ENCODE data around the gene ZNF652.

The ZNF652 gene

GRCh38 chr17:49359990-49360795, 1.9 kb downstream of the ZNF652 start:
- peak; percentile 21 to 42 for DNase-seq
- no peak for TF ChIP-seq POLR2A (IDR thresholded peaks at IDR 0.05; ENCODE audit: low read length)
- no peak for TF ChIP-seq GATA1 (IDR thresholded peaks at IDR 0.05; ENCODE audit: low read depth, low read length)

- DNase-seq, result peak in 1 of 2 experiments; percentile 5
These were observed 3.3 kb downstream of the ZNF652 start for GRCh38 chr17:49358641-49359247.

GRCh38 chr17:49357516-49357915, 4.5 kb downstream of the ZNF652 start:
- DNase-seq, result no peak

More at GRCh38 chr17:49358641-49359247, 3.3 kb downstream of the ZNF652 start:
- TF ChIP-seq POLR2A (IDR thresholded peaks at IDR 0.05; ENCODE audit: low read length) (no peak), GATA1 (IDR thresholded peaks at IDR 0.05; ENCODE audit: low read depth, low read length) (no peak)

GRCh38 chr17:49356320-49356719, 5.7 kb downstream of the ZNF652 start:
- TF ChIP-seq POLR2A (IDR thresholded peaks at IDR 0.05; ENCODE audit: low read length), result no peak
- no peak for TF ChIP-seq GATA1 (IDR thresholded peaks at IDR 0.05; ENCODE audit: low read depth, low read length)
- DNase-seq, result no peak

More at GRCh38 chr17:49357516-49357915, 4.5 kb downstream of the ZNF652 start:
- TF ChIP-seq GATA1 (IDR thresholded peaks at IDR 0.05; ENCODE audit: low read depth, low read length) (no peak), POLR2A (IDR thresholded peaks at IDR 0.05; ENCODE audit: low read length) (no peak)

- no peak for DNase-seq
These were observed 8.4 kb downstream of the ZNF652 start for GRCh38 chr17:49353607-49354006.

GRCh38 chr17:49352587-49353154, 9.4 kb downstream of the ZNF652 start:
- no peak for DNase-seq
- TF ChIP-seq GATA1 (IDR thresholded peaks at IDR 0.05; ENCODE audit: low read depth, low read length) (no peak), POLR2A (IDR thresholded peaks at IDR 0.05; ENCODE audit: low read length) (no peak)

More at GRCh38 chr17:49353607-49354006, 8.4 kb downstream of the ZNF652 start:
- TF ChIP-seq GATA1 (IDR thresholded peaks at IDR 0.05; ENCODE audit: low read depth, low read length) (no peak), POLR2A (IDR thresholded peaks at IDR 0.05; ENCODE audit: low read length) (no peak)

- TF ChIP-seq GATA1 (IDR thresholded peaks at IDR 0.05; ENCODE audit: low read depth, low read length), result no peak
- TF ChIP-seq POLR2A (IDR thresholded peaks at IDR 0.05; ENCODE audit: low read length), result no peak
- DNase-seq, result no peak
These were observed 10.4 kb downstream of the ZNF652 start for GRCh38 chr17:49351572-49352140.

- no peak for TF ChIP-seq GATA1 (IDR thresholded peaks at IDR 0.05; ENCODE audit: low read depth, low read length)
- TF ChIP-seq POLR2A (IDR thresholded peaks at IDR 0.05; ENCODE audit: low read length), result no peak
- no peak for DNase-seq
These were observed 12.5 kb downstream of the ZNF652 start for GRCh38 chr17:49349541-49349940.

GRCh38 chr17:49344914-49345313, 17.1 kb downstream of the ZNF652 start:
- TF ChIP-seq GATA1 (IDR thresholded peaks at IDR 0.05; ENCODE audit: low read depth, low read length) (no peak), POLR2A (IDR thresholded peaks at IDR 0.05; ENCODE audit: low read length) (no peak)

GRCh38 chr17:49343273-49343672, 18.8 kb downstream of the ZNF652 start:
- no peak for DNase-seq

More at GRCh38 chr17:49344914-49345313, 17.1 kb downstream of the ZNF652 start:
- DNase-seq, result no peak

GRCh38 chr17:49342575-49342936, 19.5 kb downstream of the ZNF652 start:
- no peak for DNase-seq
- TF ChIP-seq POLR2A (IDR thresholded peaks at IDR 0.05; ENCODE audit: low read length) (no peak), GATA1 (IDR thresholded peaks at IDR 0.05; ENCODE audit: low read depth, low read length) (no peak)

More at GRCh38 chr17:49343273-49343672, 18.8 kb downstream of the ZNF652 start:
- TF ChIP-seq GATA1 (IDR thresholded peaks at IDR 0.05; ENCODE audit: low read depth, low read length), result no peak
- no peak for TF ChIP-seq POLR2A (IDR thresholded peaks at IDR 0.05; ENCODE audit: low read length)

- TF ChIP-seq POLR2A (IDR thresholded peaks at IDR 0.05; ENCODE audit: low read length) (no peak), GATA1 (IDR thresholded peaks at IDR 0.05; ENCODE audit: low read depth, low read length) (no peak)
- DNase-seq, result no peak
These were observed 20.7 kb downstream of the ZNF652 start for GRCh38 chr17:49341356-49341755.

GRCh38 chr17:49339354-49339753, 22.7 kb downstream of the ZNF652 start:
- peak; percentile 11 to 44 for DNase-seq

GRCh38 chr17:49338883-49339282, 23.2 kb downstream of the ZNF652 start:
- no peak for TF ChIP-seq POLR2A (IDR thresholded peaks at IDR 0.05; ENCODE audit: low read length)
- no peak for TF ChIP-seq GATA1 (IDR thresholded peaks at IDR 0.05; ENCODE audit: low read depth, low read length)
- peak in 1 of 2 experiments; percentile 14 for DNase-seq

More at GRCh38 chr17:49339354-49339753, 22.7 kb downstream of the ZNF652 start:
- no peak for TF ChIP-seq POLR2A (IDR thresholded peaks at IDR 0.05; ENCODE audit: low read length)
- TF ChIP-seq GATA1 (IDR thresholded peaks at IDR 0.05; ENCODE audit: low read depth, low read length), result no peak
